Fibroblast of mammary gland (primary cell): ENCODE measurements around the gene NINL.

ENCODE experiments used
- DNase-seq: peaks from one replicate; pipeline ENCODE4 v3.0.0-alpha.2; 2010; ENCODE audit warnings: low read depth
- H3K4me3 ChIP-seq: 2 replicates; pipeline ENCODE4 v1.5.1; 2011; ENCODE audit warnings: low read depth, mild to moderate bottlenecking, low read length, moderate library complexity; ENCODE audit not compliant: control insufficient read depth
- CTCF ChIP-seq: conservative IDR thresholded peaks from 2 replicates; pipeline ENCODE4 v1.5.1; 2011; ENCODE audit warnings: low read depth, low read length, inconsistent platforms; ENCODE audit not compliant: control insufficient read depth, insufficient read depth

NINL gene

GRCh38 chr20:25532971-25533391, 52.4 kb downstream of the NINL start:
- DNase-seq, result peak; percentile 28
- no peak for TF ChIP-seq CTCF
- H3K4me3 ChIP-seq, result no peak overlapping the region

GRCh38 chr20:25532015-25532751, 53.1 kb downstream of the NINL start:
- H3K4me3 ChIP-seq, result no peak overlapping the region
- no peak for TF ChIP-seq CTCF
- no peak for DNase-seq

DNA sequence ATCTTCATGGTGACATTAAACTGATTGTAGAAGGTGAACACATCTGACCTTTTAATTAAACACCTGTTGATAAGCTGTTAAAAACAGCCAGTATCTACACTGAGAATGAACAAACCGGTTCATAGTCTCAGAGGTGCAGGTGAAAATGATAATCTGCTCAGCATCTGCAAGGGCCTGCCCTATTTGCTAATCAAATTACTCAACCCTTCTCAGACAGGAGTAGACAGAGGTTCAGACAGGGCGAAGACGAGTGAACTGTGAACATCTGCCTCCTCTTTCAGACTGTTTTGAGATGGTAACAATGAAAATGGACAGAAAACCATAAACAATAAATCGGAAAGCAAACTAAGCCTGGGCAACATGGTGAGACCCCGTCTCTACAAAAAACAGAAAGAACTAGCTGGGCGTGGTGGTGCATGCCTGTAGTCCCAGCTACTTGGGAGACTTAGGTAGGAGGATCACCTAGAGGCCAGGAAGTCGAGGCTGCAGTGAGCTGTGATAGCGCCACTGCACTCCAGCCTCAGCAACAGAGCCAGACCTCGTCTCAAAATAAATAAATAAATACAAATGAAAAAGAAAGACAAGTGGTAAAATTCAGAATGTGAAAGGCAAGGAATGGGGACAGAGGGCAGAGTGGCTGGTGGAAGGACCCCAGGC, 55.9 kb downstream of the NINL start:
- no peak for TF ChIP-seq CTCF
- no peak overlapping the region for H3K4me3 ChIP-seq
- DNase-seq, result no peak

DNA sequence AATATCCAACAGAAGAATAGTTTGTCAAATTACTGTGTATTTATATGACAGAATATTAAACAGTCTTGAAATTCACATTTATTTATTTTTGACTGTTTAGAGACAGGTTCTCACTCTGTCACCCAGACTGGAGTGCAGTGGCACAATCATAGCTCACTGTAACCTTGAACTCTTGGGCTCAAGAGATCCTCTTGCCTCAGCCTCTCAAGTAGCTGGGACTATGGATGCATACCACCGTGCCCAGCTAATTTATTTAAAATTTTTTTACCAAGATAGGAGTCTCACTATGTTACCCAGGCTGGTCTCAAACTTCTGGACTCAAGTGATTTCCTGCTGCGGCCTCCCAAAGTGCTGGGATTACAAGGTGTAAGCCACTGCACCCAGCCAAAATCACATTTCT, 57.4 kb downstream of the NINL start:
- H3K4me3 ChIP-seq, result no peak overlapping the region
- DNase-seq, result no peak
- TF ChIP-seq CTCF, result no peak

- DNase-seq, result no peak
- no peak overlapping the region for H3K4me3 ChIP-seq
- TF ChIP-seq CTCF, result no peak
Measured at GRCh38 chr20:25526446-25526845, 58.9 kb downstream of the NINL start.

DNA sequence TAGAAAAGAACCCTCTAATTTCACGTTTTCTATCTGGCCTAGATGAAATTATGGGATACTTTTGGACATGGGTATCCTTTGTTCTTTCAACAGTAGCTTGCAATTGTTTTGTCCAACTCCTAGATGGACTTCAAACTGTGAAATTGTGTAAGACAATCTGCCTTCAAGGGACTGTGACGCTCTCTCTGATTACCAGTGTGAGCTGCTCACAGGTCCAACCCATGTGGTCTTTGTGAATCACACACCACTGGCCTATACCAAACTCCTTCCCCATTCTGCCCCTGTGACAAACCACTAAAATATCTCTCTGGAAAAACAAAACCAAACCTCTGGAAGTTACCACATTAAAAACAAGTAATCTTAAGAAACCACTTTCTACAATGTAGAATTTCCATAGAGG, 59.5 kb downstream of the NINL start:
- no peak overlapping the region for H3K4me3 ChIP-seq
- no peak for TF ChIP-seq CTCF
- peak; percentile 98 for DNase-seq
